ENCODE data around the gene STIM2.

DNA sequence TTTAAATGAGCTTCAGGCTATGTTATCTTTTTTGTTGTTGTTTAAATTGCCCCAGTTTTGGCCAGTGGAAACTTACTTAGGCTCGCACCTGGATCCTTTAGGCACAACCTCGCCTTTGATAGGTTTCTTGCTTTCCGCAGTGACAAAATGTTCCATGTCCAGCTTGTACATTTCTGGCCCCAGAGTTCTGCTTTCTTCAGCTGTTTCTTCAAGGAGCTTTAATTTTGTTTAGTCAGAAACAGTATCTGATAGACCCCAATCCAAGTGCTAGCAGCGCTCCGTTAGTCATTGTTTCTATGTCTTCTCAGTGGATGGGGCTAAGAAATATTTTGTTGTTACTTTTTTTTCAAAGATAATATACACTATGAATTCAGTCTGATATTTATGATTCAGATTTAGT is 82.8 kb downstream of the STIM2 start:
- TF ChIP-seq, protein P1, sequence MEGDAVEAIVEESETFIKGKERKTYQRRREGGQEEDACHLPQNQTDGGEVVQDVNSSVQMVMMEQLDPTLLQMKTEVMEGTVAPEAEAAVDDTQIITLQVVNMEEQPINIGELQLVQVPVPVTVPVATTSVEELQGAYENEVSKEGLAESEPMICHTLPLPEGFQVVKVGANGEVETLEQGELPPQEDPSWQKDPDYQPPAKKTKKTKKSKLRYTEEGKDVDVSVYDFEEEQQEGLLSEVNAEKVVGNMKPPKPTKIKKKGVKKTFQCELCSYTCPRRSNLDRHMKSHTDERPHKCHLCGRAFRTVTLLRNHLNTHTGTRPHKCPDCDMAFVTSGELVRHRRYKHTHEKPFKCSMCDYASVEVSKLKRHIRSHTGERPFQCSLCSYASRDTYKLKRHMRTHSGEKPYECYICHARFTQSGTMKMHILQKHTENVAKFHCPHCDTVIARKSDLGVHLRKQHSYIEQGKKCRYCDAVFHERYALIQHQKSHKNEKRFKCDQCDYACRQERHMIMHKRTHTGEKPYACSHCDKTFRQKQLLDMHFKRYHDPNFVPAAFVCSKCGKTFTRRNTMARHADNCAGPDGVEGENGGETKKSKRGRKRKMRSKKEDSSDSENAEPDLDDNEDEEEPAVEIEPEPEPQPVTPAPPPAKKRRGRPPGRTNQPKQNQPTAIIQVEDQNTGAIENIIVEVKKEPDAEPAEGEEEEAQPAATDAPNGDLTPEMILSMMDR (IDR thresholded peaks at IDR 0.05): no peak
- TF ChIP-seq POLR2A (IDR thresholded peaks at IDR 0.05): no peak

All from right lobe of liver (tissue), 4 donors.